AG04450 (cell line): ENCODE results near the gene RNF217. TPM values are rescaled to one million over a fixed set of nuclear protein-coding genes. Genes with fewer than 3 reads are reported as not detected.

Experiments
- CTCF ChIA-PET: fragments of 300-600, 350-600 bp; formaldehyde crosslinking; extraction: SDS; loops from one replicate; lab custom pipeline; 2022; ENCODE audit warnings: antibody characterized with exemption, inconsistent platforms; lab: Charles Lee
- POLR2A ChIA-PET: fragments of 350-600 bp; formaldehyde crosslinking; extraction: SDS; loops from one replicate; lab custom pipeline; 2021; ENCODE audit warnings: antibody characterized with exemption, inconsistent platforms; lab: Yijun Ruan, JAX
- DNase-seq: peaks from one replicate; pipeline ENCODE4 v3.0.0-alpha.2; 2011; ENCODE audit warnings: low read depth, low spot score
- H3K27ac ChIP-seq: one replicate; pipeline ENCODE4 v1.5.1; 2012; ENCODE audit warnings: low read depth, low read length, control low read depth
- H3K27me3 ChIP-seq: one replicate; pipeline ENCODE4 v1.6.0; 2012; ENCODE audit warnings: low read length; ENCODE audit not compliant: control insufficient read depth, insufficient read depth
- H3K4me3 ChIP-seq: 2 replicates; pipeline ENCODE4 v1.5.1; 2011; ENCODE audit warnings: mild to moderate bottlenecking, low read depth, low read length, control low read depth
- H3K9me3 ChIP-seq: 2 replicates; pipeline ENCODE4 v1.5.1; 2012; ENCODE audit warnings: low read length; ENCODE audit not compliant: control insufficient read depth, insufficient read depth
- polyA plus RNA-seq: library from polyadenylated mRNA; depleted of rRNA; stranded (reverse); fragments of >200 nt; gene quantifications from 2 replicates; pipeline ENCODE4 v1.2.3, GENCODE V29; 2011
- TF ChIP-seq, protein P1 (sequence below): IDR thresholded peaks from 2 replicates; pipeline ENCODE4 v1.5.1; 2011; ENCODE audit warnings: low read depth, low read length, control low read depth, inconsistent platforms

RNF217 gene
- polyA plus RNA-seq, 1 experiment: 24.6 TPM

DNA sequence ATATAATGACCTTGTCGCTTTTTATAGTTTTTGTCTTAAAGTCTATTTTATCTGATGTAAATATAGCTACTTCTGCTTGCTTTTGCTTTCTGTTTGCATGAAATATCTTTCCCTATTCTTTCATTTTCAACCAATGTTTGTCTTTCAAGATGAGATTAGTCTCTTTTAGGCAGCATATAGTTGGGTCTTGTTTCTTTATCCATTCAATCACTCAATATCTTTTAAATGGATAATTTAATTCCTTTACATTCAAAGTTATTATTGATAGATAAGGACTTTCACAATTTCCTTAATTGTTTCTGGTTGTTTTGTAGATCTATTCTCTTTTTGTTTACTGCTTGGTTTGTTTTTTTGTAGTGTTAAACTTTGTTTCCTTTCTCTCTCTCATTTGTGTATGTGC, 147.8 kb downstream of the RNF217 start:
- TF ChIP-seq, protein P1, sequence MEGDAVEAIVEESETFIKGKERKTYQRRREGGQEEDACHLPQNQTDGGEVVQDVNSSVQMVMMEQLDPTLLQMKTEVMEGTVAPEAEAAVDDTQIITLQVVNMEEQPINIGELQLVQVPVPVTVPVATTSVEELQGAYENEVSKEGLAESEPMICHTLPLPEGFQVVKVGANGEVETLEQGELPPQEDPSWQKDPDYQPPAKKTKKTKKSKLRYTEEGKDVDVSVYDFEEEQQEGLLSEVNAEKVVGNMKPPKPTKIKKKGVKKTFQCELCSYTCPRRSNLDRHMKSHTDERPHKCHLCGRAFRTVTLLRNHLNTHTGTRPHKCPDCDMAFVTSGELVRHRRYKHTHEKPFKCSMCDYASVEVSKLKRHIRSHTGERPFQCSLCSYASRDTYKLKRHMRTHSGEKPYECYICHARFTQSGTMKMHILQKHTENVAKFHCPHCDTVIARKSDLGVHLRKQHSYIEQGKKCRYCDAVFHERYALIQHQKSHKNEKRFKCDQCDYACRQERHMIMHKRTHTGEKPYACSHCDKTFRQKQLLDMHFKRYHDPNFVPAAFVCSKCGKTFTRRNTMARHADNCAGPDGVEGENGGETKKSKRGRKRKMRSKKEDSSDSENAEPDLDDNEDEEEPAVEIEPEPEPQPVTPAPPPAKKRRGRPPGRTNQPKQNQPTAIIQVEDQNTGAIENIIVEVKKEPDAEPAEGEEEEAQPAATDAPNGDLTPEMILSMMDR: no peak
- Histone ChIP-seq H3K27me3 (no peaks in the 10 kb centered on the region), H3K27ac (no peak overlapping the region), H3K4me3 (no peak overlapping the region), H3K9me3 (peaks cover 12% of the 10 kb centered on the region)
- ChIA-PET POLR2A (no interaction called here), CTCF (interaction anchor here (5.1 kb wide), 1 partner anchor 238 kb away, joined by 178 read pairs; no protein-coding TSS in a partner anchor)
- no peak for DNase-seq

- Histone ChIP-seq H3K4me3 (no peak overlapping the region), H3K9me3 (peaks cover 12% of the 10 kb centered on the region), H3K27me3 (no peaks in the 10 kb centered on the region), H3K27ac (no peak overlapping the region)
- no peak for DNase-seq
- ChIA-PET POLR2A (no interaction called here), CTCF (interaction anchor here (5.1 kb wide), 1 partner anchor 239 kb away, joined by 178 read pairs; no protein-coding TSS in a partner anchor)
- TF ChIP-seq, protein P1: no peak
Measured at GRCh38 chr6:125111219-125111983, 149.2 kb downstream of the RNF217 start.

DNA sequence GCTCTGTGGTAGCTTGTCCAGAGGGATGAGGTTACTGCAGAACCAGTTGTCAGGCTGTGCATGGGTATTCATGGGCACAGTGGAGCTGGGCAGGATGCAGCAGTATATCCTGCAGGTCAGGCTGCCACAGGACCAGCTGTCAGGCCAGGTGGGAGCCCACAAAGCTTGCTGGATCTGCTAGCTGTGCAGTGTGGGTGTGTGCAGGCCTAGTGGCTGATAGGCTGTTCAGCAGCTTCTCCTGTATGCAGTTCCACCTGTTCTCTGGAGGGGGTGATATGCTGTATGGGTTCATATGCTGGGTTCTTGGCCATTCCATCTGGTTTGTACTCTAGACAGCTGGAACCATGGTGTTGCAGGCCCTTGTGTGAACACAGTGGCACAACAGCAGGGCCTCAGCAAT, 150.7 kb downstream of the RNF217 start:
- Histone ChIP-seq H3K27me3 (no peaks in the 10 kb centered on the region), H3K4me3 (no peak overlapping the region), H3K9me3 (peaks cover 12% of the 10 kb centered on the region), H3K27ac (no peak overlapping the region)
- DNase-seq: no peak
- POLR2A ChIA-PET: no interaction called here
- CTCF ChIA-PET: interaction anchor here (0.8 to 5.1 kb wide), 14 partner anchors 11 to 241 kb away, joined by 3 to 178 read pairs (median 8); partner anchors contain the start of gene RNF217
- TF ChIP-seq, protein P1: no peak

GRCh38 chr6:125114248-125114858, 152.1 kb downstream of the RNF217 start:
- POLR2A ChIA-PET: interaction anchor here (1.0 kb wide), 1 partner anchor 153 kb away, joined by 4 read pairs; no protein-coding TSS in a partner anchor
- no peak overlapping the region for H3K27ac ChIP-seq
- H3K27me3 ChIP-seq: no peaks in the 10 kb centered on the region
- TF ChIP-seq, protein P1: peak; percentile 89
- H3K9me3 ChIP-seq: peaks cover 12% of the 10 kb centered on the region
- CTCF ChIA-PET: interaction anchor here (0.5 to 5.1 kb wide), 61 partner anchors 9 to 275 kb away, joined by 3 to 178 read pairs (median 5); partner anchors contain the start of gene RNF217
- no peak overlapping the region for H3K4me3 ChIP-seq
- no peak for DNase-seq
